SK-N-SH (cell line): ENCODE data around the gene SMOC1. TPM values are rescaled to one million over a fixed set of nuclear protein-coding genes. Genes with fewer than 3 reads are reported as not detected.
A peak's percentile ranks its signal among the peaks of the same experiment; 100 is the strongest.

Experiments used
- CTCF ChIA-PET: fragments of 300-600, 350-600 bp; formaldehyde crosslinking; extraction: SDS; loops from one replicate; lab custom pipeline; 2021; lab: Yijun Ruan, JAX
- POLR2A ChIA-PET: fragments of 350-600 bp; sonication (Branson Sonifier 250); formaldehyde crosslinking; extraction: SDS; loops from one replicate; lab custom pipeline; 2020; ENCODE audit warnings: antibody characterized with exemption, inconsistent platforms; lab: Yijun Ruan, JAX
- DNase-seq: peaks from one replicate; pipeline ENCODE4 v3.0.0; 2012
- H2AFZ ChIP-seq: fragments of 200-600 bp; sonication (generic); 2 replicates; pipeline ENCODE4 v1.8.1; 2016; ENCODE audit warnings: antibody characterized with exemption, mild to moderate bottlenecking, low read depth
- H3F3A ChIP-seq: fragments of 200-600 bp; sonication (generic); replicated peaks from 2 replicates; pipeline ENCODE3; 2016; ENCODE audit warnings: antibody characterized with exemption, mild to moderate bottlenecking; ENCODE audit not compliant: insufficient read depth
- H3K27ac ChIP-seq, 2 experiments: fragments of 200-500 bp in 1 of 2; fragments of 200-600 bp in 1 of 2; sonication (Bioruptor generic) in 1 of 2; sonication (generic), shearing (Covaris generic) in 1 of 2; 2 replicates each; pipeline versions ENCODE4 v1.5.1 to v1.6.1; 2014 to 2016; ENCODE audit warnings: low read depth in 2 of 2, inconsistent platforms in 1 of 2, low read length in 1 of 2, mild to moderate bottlenecking in 1 of 2, mixed read lengths in 1 of 2
- H3K27me3 ChIP-seq: fragments of 200-600 bp; sonication (generic), shearing (Covaris generic); 2 replicates; pipeline ENCODE4 v1.6.1; 2016; ENCODE audit warnings: mixed run types; ENCODE audit not compliant: insufficient read depth
- H3K36me3 ChIP-seq, 2 experiments: fragments of 200-500 bp in 1 of 2; fragments of 200-600 bp in 1 of 2; sonication (Bioruptor generic) in 1 of 2; sonication (generic) in 1 of 2; replicated peaks in 1 of 2; 2 replicates each; pipeline versions ENCODE3 to v1.5.1; 2014 to 2016; ENCODE audit warnings: low read length in 1 of 2, mild to moderate bottlenecking in 1 of 2; ENCODE audit not compliant: insufficient read depth in 2 of 2, control insufficient read depth in 1 of 2
- H3K4me1 ChIP-seq, 2 experiments: fragments of 200-500 bp in 1 of 2; fragments of 200-600 bp in 1 of 2; sonication (Bioruptor generic) in 1 of 2; sonication (generic), shearing (Covaris generic) in 1 of 2; 2 replicates each; pipeline versions ENCODE4 v1.5.1 to v1.6.1; 2014 to 2016; ENCODE audit warnings: low read depth in 1 of 2, low read length in 1 of 2, mixed run types in 1 of 2; ENCODE audit not compliant: insufficient read depth in 2 of 2, control insufficient read depth in 1 of 2
- H3K4me2 ChIP-seq: fragments of 200-600 bp; sonication (generic), shearing (Covaris generic); 2 replicates; pipeline ENCODE4 v1.6.1; 2017; ENCODE audit warnings: mixed run types
- H3K4me3 ChIP-seq, 2 experiments: fragments of 200-500 bp in 1 of 2; fragments of 200-600 bp in 1 of 2; sonication (Bioruptor generic) in 1 of 2; sonication (generic), shearing (Covaris generic) in 1 of 2; 2 replicates each; pipeline versions ENCODE4 v1.5.1 to v1.8.1; 2014 to 2016; ENCODE audit warnings: low read depth in 2 of 2, inconsistent platforms in 1 of 2, low read length in 1 of 2, mild to moderate bottlenecking in 1 of 2, mixed read lengths in 1 of 2, moderate library complexity in 1 of 2
- H3K79me2 ChIP-seq: fragments of 200-600 bp; sonication (generic); 2 replicates; pipeline ENCODE4 v1.8.1; 2017; ENCODE audit warnings: mild to moderate bottlenecking; ENCODE audit not compliant: insufficient read depth
- H3K9ac ChIP-seq: fragments of 200-600 bp; sonication (generic); 2 replicates; pipeline ENCODE4 v1.6.1; 2017; ENCODE audit warnings: mixed run types
- H3K9me2 ChIP-seq: fragments of 200-600 bp; sonication (generic); 2 replicates; pipeline ENCODE4 v1.6.1; 2017; ENCODE audit warnings: mixed run types
- H3K9me3 ChIP-seq: fragments of 200-600 bp; sonication (generic); 2 replicates; pipeline ENCODE4 v1.6.1; 2017; ENCODE audit warnings: mixed run types, mild to moderate bottlenecking, moderate library complexity
- H4K20me1 ChIP-seq: fragments of 200-600 bp; sonication (generic); 2 replicates; pipeline ENCODE4 v1.6.1; 2017; ENCODE audit warnings: mild to moderate bottlenecking, mixed run types; ENCODE audit not compliant: insufficient read depth
- ELF1 ChIP-seq: IDR thresholded peaks from 2 replicates; pipeline ENCODE4 v1.4.0; 2012
- FOXM1 ChIP-seq: IDR thresholded peaks from 2 replicates; pipeline ENCODE4 v1.4.0; 2012; ENCODE audit warnings: low read depth, mild to moderate bottlenecking
- GABPA ChIP-seq: IDR thresholded peaks from 2 replicates; pipeline ENCODE4 v1.4.0; 2012; ENCODE audit warnings: low read depth, mild to moderate bottlenecking
- MEF2A ChIP-seq: IDR thresholded peaks from 2 replicates; pipeline ENCODE4 v1.4.0; 2012; ENCODE audit warnings: low read depth, borderline replicate concordance
- NFIC ChIP-seq: IDR thresholded peaks from 2 replicates; pipeline ENCODE4 v1.4.0; 2012; ENCODE audit warnings: borderline replicate concordance
- RAD21 ChIP-seq: IDR thresholded peaks from 2 replicates; pipeline ENCODE4 v1.6.1; 2012; ENCODE audit warnings: mild to moderate bottlenecking, low read length
- RXRA ChIP-seq: IDR thresholded peaks from 2 replicates; pipeline ENCODE4 v1.4.0; 2012; ENCODE audit warnings: low read depth, mild to moderate bottlenecking, borderline replicate concordance
- SIN3A ChIP-seq: IDR thresholded peaks from 2 replicates; pipeline ENCODE4 v1.6.1; 2012; ENCODE audit warnings: low read depth, mild to moderate bottlenecking, low read length, moderate library complexity, borderline replicate concordance
- SMC3 ChIP-seq: IDR thresholded peaks from 2 replicates; pipeline ENCODE4 v1.6.1; 2012; ENCODE audit warnings: low read depth, low read length, improper control_type of control experiment
- TCF12 ChIP-seq: IDR thresholded peaks from 2 replicates; pipeline ENCODE4 v1.4.0; 2012
- TEAD4 ChIP-seq: IDR thresholded peaks from 2 replicates; pipeline ENCODE4 v1.4.0; 2012; ENCODE audit warnings: mild to moderate bottlenecking, borderline replicate concordance; ENCODE audit not compliant: insufficient read depth
- WGBS: methylation state at CpG from one replicate; pipeline ENCODE4 v1.1.6; 2017; ENCODE audit warnings: low lambda C conversion rate; 5-methylcytosine and 5-hydroxymethylcytosine counted together
- polyA plus RNA-seq, 3 experiments: library from polyadenylated mRNA; depleted of rRNA; stranded (reverse); fragments of >200 nt; gene quantifications; 2 replicates each; pipeline ENCODE4 v1.2.3, GENCODE V29; 2012
- TF ChIP-seq, protein P1 (sequence below): IDR thresholded peaks from 2 replicates; pipeline ENCODE4; 2012
- TF ChIP-seq, protein P2 (sequence below): fragments of 200-600 bp; sonication (generic); IDR thresholded peaks from 2 replicates; pipeline ENCODE4 v1.6.1; 2017; ENCODE audit warnings: antibody characterized with exemption, mild to moderate bottlenecking, moderate library complexity
- TF ChIP-seq, protein P3 (sequence below): IDR thresholded peaks from 2 replicates; pipeline ENCODE4 v1.6.1; 2012; ENCODE audit warnings: mild to moderate bottlenecking, low read depth, low read length, moderate library complexity

The SMOC1 gene
- polyA plus RNA-seq, 1 of the 3 experiments (the other 2 are of a cell fraction): not detected

DNA sequence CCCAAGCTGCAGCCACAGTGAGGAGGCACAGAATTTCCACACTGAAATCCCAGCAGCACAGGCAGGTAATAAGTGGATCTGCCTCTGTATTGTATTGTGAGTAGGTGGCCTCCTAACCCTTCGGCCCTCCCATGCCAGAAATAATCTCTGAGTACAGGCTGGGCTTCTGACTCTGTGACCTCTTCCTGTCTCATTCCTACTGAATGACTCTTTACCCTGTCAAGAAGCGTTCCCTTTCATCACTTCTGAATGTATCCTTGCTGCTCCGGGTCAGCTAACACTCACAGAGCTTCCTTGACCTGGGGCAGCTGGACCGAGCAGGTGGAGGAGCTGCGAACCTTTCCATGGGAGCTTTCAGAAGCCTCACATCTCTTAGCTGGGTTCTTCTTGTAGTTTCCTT lies 190.0 kb downstream of the SMOC1 start:
- H4K20me1 ChIP-seq: no peaks in the 10 kb centered on the region
- ChIA-PET POLR2A (no interaction called here), CTCF (interaction anchor here (1.1 to 7.4 kb wide), 2 partner anchors 18 to 24 kb away, joined by 5 to 50 read pairs; no protein-coding TSS in a partner anchor)
- H3K4me3 ChIP-seq: no peak overlapping the region
- no peak for DNase-seq
- no peaks in the 10 kb centered on the region for H3K9me3 ChIP-seq
- no peaks in the 10 kb centered on the region for H3K79me2 ChIP-seq
- no peaks in the 10 kb centered on the region for H3K27me3 ChIP-seq
- peaks cover 0 to 15% of the 10 kb centered on the region in 2 experiments; a peak in 2 of 4 replicates for H3K4me1 ChIP-seq
- WGBS: 42% methylated on average over 5 of the region's 5 CpGs
- H3K36me3 ChIP-seq: no peaks in the 10 kb centered on the region
- no peak overlapping the region for H3K4me2 ChIP-seq
- H3F3A ChIP-seq: no peaks in the 10 kb centered on the region
- no peak overlapping the region for H3K27ac ChIP-seq
- no peaks in the 10 kb centered on the region for H3K9me2 ChIP-seq
- no peak overlapping the region for H3K9ac ChIP-seq
- H2AFZ ChIP-seq: no peak overlapping the region
- no peak for TF ChIP-seq RXRA
- no peak for TF ChIP-seq TEAD4
- no peak for TF ChIP-seq ELF1
- no peak for TF ChIP-seq GABPA
- TF ChIP-seq, protein P1, sequence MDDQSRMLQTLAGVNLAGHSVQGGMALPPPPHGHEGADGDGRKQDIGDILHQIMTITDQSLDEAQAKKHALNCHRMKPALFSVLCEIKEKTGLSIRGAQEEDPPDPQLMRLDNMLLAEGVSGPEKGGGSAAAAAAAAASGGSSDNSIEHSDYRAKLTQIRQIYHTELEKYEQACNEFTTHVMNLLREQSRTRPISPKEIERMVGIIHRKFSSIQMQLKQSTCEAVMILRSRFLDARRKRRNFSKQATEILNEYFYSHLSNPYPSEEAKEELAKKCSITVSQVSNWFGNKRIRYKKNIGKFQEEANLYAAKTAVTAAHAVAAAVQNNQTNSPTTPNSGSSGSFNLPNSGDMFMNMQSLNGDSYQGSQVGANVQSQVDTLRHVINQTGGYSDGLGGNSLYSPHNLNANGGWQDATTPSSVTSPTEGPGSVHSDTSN: no peak
- no peak for TF ChIP-seq SIN3A
- no peak for TF ChIP-seq FOXM1

DNA sequence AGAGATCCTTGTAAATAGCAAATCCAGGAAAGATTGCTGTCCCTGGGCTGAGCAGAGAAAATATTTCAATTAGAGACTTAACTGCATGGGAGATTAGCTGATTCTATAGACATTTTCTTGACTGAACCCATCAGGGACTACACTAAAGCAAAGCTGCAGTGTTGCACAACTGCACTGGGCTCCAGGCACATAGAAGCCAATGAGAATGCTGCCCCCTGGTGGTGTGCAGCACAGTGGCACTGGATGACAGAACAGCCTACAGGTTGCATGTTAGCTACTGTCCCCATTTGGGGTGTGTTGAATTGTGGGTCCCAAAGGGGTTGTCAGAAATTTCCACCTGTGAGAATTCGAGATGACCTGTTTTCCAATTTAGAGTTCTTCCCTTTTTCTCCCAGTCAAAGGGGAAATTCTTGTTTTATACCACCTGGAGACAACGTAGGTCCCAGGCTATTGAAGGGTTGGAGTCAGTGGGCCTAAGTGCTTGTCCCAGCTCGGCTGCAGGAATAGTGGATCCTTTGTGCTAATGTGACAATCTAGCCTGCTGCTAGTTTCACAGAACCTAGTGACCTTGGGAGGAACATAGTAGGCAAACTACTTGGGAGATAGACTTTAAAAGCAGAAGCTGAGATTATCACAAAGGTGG lies 194.8 kb downstream of the SMOC1 start:
- TF ChIP-seq SMC3: peak; percentile 79
- TF ChIP-seq, protein P2, sequence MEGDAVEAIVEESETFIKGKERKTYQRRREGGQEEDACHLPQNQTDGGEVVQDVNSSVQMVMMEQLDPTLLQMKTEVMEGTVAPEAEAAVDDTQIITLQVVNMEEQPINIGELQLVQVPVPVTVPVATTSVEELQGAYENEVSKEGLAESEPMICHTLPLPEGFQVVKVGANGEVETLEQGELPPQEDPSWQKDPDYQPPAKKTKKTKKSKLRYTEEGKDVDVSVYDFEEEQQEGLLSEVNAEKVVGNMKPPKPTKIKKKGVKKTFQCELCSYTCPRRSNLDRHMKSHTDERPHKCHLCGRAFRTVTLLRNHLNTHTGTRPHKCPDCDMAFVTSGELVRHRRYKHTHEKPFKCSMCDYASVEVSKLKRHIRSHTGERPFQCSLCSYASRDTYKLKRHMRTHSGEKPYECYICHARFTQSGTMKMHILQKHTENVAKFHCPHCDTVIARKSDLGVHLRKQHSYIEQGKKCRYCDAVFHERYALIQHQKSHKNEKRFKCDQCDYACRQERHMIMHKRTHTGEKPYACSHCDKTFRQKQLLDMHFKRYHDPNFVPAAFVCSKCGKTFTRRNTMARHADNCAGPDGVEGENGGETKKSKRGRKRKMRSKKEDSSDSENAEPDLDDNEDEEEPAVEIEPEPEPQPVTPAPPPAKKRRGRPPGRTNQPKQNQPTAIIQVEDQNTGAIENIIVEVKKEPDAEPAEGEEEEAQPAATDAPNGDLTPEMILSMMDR: peak; percentile 73
- TF ChIP-seq, protein P3, sequence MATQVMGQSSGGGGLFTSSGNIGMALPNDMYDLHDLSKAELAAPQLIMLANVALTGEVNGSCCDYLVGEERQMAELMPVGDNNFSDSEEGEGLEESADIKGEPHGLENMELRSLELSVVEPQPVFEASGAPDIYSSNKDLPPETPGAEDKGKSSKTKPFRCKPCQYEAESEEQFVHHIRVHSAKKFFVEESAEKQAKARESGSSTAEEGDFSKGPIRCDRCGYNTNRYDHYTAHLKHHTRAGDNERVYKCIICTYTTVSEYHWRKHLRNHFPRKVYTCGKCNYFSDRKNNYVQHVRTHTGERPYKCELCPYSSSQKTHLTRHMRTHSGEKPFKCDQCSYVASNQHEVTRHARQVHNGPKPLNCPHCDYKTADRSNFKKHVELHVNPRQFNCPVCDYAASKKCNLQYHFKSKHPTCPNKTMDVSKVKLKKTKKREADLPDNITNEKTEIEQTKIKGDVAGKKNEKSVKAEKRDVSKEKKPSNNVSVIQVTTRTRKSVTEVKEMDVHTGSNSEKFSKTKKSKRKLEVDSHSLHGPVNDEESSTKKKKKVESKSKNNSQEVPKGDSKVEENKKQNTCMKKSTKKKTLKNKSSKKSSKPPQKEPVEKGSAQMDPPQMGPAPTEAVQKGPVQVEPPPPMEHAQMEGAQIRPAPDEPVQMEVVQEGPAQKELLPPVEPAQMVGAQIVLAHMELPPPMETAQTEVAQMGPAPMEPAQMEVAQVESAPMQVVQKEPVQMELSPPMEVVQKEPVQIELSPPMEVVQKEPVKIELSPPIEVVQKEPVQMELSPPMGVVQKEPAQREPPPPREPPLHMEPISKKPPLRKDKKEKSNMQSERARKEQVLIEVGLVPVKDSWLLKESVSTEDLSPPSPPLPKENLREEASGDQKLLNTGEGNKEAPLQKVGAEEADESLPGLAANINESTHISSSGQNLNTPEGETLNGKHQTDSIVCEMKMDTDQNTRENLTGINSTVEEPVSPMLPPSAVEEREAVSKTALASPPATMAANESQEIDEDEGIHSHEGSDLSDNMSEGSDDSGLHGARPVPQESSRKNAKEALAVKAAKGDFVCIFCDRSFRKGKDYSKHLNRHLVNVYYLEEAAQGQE: no peak
- TF ChIP-seq MEF2A: no peak
- TF ChIP-seq NFIC: no peak
- peak; percentile 82 for TF ChIP-seq RAD21
- no peak for TF ChIP-seq TCF12
- Histone ChIP-seq H3K4me2 (no peak overlapping the region), H3K36me3 (no peaks in the 10 kb centered on the region), H2AFZ (no peak overlapping the region), H3K27me3 (no peaks in the 10 kb centered on the region), H3K9me2 (no peaks in the 10 kb centered on the region), H3F3A (no peaks in the 10 kb centered on the region), H3K4me1 (peaks cover 0 to 31% of the 10 kb centered on the region in 2 experiments; a peak in 2 of 4 replicates), H3K9me3 (no peaks in the 10 kb centered on the region), H4K20me1 (no peaks in the 10 kb centered on the region), H3K9ac (no peak overlapping the region), H3K4me3 (no peak overlapping the region; a peak in 1 of 4 replicates), H3K79me2 (no peaks in the 10 kb centered on the region), H3K27ac (no peak overlapping the region; a peak in 1 of 4 replicates)
- DNase-seq: peak; percentile 69
- ChIA-PET POLR2A (interaction anchor here (0.6 to 1.1 kb wide), 2 partner anchors 9 to 115 kb away, joined by 3 to 6 read pairs; partner anchors contain the start of gene SLC8A3), CTCF (interaction anchor here (0.6 to 5.3 kb wide), 55 partner anchors 9 to 512 kb away, joined by 3 to 132 read pairs (median 5); partner anchors contain the start of gene SLC8A3)
- WGBS: 14% methylated on average over 3 of the region's 3 CpGs
